Neural progenitor cell (in vitro differentiated cells): ENCODE data around the gene PGLYRP3. TPM values are rescaled to one million over a fixed set of nuclear protein-coding genes. Genes with fewer than 3 reads are reported as not detected.

Experiments
- DNase-seq: peaks from one replicate; pipeline ENCODE4 v3.0.0-alpha.2; 2016; ENCODE audit warnings: low spot score
- H2AFZ ChIP-seq: fragments of 200-600 bp; sonication (generic); replicated peaks from 2 replicates; pipeline ENCODE4 v1.6.1; 2016; ENCODE audit warnings: antibody characterized with exemption
- H3F3A ChIP-seq: fragments of 200-600 bp; sonication (generic); 2 replicates; pipeline ENCODE4 v1.6.1; 2016; ENCODE audit warnings: antibody characterized with exemption, low read depth
- H3K27ac ChIP-seq: fragments of 200-600 bp; sonication (generic); 2 replicates; pipeline ENCODE4 v1.5.1; 2016; ENCODE audit warnings: mild to moderate bottlenecking
- H3K27me3 ChIP-seq: fragments of 200-600 bp; sonication (generic); 2 replicates; pipeline ENCODE4 v1.6.1; 2016; ENCODE audit warnings: mild to moderate bottlenecking, moderate library complexity
- H3K36me3 ChIP-seq: fragments of 200-600 bp; sonication (generic); 2 replicates; pipeline ENCODE4 v1.5.1; 2016
- H3K4me1 ChIP-seq: fragments of 200-600 bp; sonication (generic); 2 replicates; pipeline ENCODE4 v1.6.1; 2016; ENCODE audit warnings: mixed run types
- H3K4me2 ChIP-seq: fragments of 200-600 bp; sonication (generic); 2 replicates; pipeline ENCODE4 v1.6.1; 2016
- H3K4me3 ChIP-seq: fragments of 200-600 bp; sonication (generic); 2 replicates; pipeline ENCODE4 v1.5.1; 2016
- H3K79me2 ChIP-seq: fragments of 200-600 bp; sonication (generic); 2 replicates; pipeline ENCODE4 v1.6.1; 2016; ENCODE audit warnings: low read depth
- H3K9ac ChIP-seq: fragments of 200-600 bp; sonication (generic); 2 replicates; pipeline ENCODE4 v1.6.1; 2016
- H3K9me3 ChIP-seq: fragments of 200-600 bp; sonication (generic); 2 replicates; pipeline ENCODE4 v1.5.1; 2016; ENCODE audit warnings: low read depth
- H4K20me1 ChIP-seq: fragments of 200-600 bp; sonication (generic); 2 replicates; pipeline ENCODE4 v1.6.1; 2016; ENCODE audit warnings: low read depth
- H3K27ac Mint-ChIP-seq: 3 replicates; pipeline ENCODE4 v1.8.0; 2021; ENCODE audit warnings: mixed read lengths
- H3K27me3 Mint-ChIP-seq: 2 replicates; pipeline ENCODE4 v1.8.0; 2022; ENCODE audit warnings: low read depth, mild to moderate bottlenecking, inconsistent platforms, moderate library complexity, mixed read lengths; ENCODE audit not compliant: insufficient read depth
- H3K36me3 Mint-ChIP-seq: 3 replicates; pipeline ENCODE4 v1.8.0; 2021; ENCODE audit warnings: mixed read lengths
- H3K4me1 Mint-ChIP-seq: 3 replicates; pipeline ENCODE4 v1.8.0; 2021; ENCODE audit warnings: mixed read lengths
- H3K4me3 Mint-ChIP-seq: 3 replicates; pipeline ENCODE4 v1.8.0; 2021; ENCODE audit warnings: mild to moderate bottlenecking, moderate library complexity, mixed read lengths
- H3K9me3 Mint-ChIP-seq: 3 replicates; pipeline ENCODE4 v1.8.0; 2020; ENCODE audit warnings: mixed read lengths
- EZH2 ChIP-seq: fragments of 200-600 bp; sonication (generic); IDR thresholded peaks from 2 replicates; pipeline ENCODE4 v1.6.1; 2017; ENCODE audit warnings: antibody characterized with exemption, mild to moderate bottlenecking, moderate library complexity
- EZH2phosphoT487 ChIP-seq: fragments of 200-600 bp; sonication (generic); IDR thresholded peaks from 2 replicates; pipeline ENCODE4 v1.6.1; 2017; ENCODE audit warnings: antibody characterized with exemption
- total RNA-seq: library from RNA; depleted of rRNA; stranded (reverse); fragments of >200 nt; gene quantifications from 2 replicates; pipeline ENCODE4 v1.2.3, GENCODE V29; 2015; ENCODE audit warnings: low replicate concordance
- TF ChIP-seq, protein P1 (sequence below): fragments of 200-600 bp; sonication (generic); IDR thresholded peaks from 2 replicates; pipeline ENCODE4 v1.5.1; 2017; ENCODE audit warnings: antibody characterized with exemption, mild to moderate bottlenecking

Gene PGLYRP3
- total RNA-seq, 1 donor from 2014 or later = not detected

- DNase-seq = no peak
- Histone ChIP-seq H4K20me1 (no peaks in the 10 kb centered on the region), H3K9ac (no peak overlapping the region), H3K9me3 (no peaks in the 10 kb centered on the region), H3K4me3 (no peak overlapping the region), H3K27me3 (peaks cover 11% of the 10 kb centered on the region), H3K4me1 (no peaks in the 10 kb centered on the region), H3K4me2 (no peak overlapping the region), H3K36me3 (no peaks in the 10 kb centered on the region), H3F3A (no peaks in the 10 kb centered on the region), H2AFZ (no peak overlapping the region), H3K27ac (no peak overlapping the region), H3K79me2 (no peaks in the 10 kb centered on the region)
- Mint-ChIP-seq H3K4me1 (no peaks in the 10 kb centered on the region), H3K4me3 (no peak overlapping the region), H3K36me3 (no peaks in the 10 kb centered on the region), H3K27me3 (peaks cover 12% of the 10 kb centered on the region), H3K27ac (no peak overlapping the region), H3K9me3 (no peaks in the 10 kb centered on the region)
- TF ChIP-seq EZH2 (no peak), EZH2phosphoT487 (no peak)
- TF ChIP-seq, protein P1, sequence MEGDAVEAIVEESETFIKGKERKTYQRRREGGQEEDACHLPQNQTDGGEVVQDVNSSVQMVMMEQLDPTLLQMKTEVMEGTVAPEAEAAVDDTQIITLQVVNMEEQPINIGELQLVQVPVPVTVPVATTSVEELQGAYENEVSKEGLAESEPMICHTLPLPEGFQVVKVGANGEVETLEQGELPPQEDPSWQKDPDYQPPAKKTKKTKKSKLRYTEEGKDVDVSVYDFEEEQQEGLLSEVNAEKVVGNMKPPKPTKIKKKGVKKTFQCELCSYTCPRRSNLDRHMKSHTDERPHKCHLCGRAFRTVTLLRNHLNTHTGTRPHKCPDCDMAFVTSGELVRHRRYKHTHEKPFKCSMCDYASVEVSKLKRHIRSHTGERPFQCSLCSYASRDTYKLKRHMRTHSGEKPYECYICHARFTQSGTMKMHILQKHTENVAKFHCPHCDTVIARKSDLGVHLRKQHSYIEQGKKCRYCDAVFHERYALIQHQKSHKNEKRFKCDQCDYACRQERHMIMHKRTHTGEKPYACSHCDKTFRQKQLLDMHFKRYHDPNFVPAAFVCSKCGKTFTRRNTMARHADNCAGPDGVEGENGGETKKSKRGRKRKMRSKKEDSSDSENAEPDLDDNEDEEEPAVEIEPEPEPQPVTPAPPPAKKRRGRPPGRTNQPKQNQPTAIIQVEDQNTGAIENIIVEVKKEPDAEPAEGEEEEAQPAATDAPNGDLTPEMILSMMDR = no peak
Measured at GRCh38 chr1:153346077-153346723, 33.4 kb upstream of the PGLYRP3 start.

DNA sequence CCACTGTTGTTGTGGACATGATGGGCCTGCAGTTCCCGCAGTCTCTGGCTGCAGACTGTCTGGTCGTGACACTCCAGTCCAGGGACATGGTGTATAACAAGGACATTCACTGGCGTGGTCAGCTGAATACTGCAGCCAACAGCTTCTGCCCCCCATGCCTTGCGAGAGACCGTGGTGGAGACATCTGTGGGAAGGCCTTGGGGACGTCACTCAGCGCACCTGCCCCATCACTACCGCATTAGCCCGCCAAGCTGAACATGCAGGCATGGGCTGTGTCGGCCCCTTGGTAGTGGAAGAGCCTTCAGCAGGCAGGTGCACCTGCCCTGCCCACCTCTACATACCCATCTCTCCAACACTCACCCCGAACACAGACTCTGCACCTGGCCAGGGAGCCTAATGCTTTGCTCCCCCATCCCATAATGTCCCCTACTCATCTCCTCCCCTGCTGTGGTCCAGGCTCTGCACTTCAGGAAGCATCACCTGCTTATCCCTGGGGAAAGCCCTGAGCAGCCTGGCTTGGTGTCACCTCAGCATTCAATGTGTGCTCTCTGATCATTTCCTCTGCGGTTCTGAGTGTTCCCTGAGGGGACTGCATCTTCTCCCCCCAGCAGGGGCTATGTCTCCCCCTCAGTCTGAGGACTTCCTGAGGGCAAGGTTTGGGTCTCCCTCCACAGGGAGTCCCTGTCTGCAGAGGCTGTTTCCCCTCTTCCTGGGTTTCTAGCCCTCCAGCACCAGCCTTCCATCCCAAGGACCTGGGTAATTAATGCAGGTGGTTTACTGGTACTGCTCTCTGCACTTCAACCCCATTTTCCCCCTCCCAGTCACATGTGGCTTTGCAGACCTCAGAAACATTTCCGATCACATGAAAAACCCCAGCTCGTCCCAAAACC is 32.7 kb upstream of the PGLYRP3 start:
- H4K20me1 ChIP-seq = no peaks in the 10 kb centered on the region
- H3K9ac ChIP-seq = no peak overlapping the region
- H3K4me3 Mint-ChIP-seq = no peak overlapping the region
- H3K4me1 ChIP-seq = no peaks in the 10 kb centered on the region
- no peaks in the 10 kb centered on the region for H3K9me3 Mint-ChIP-seq
- no peaks in the 10 kb centered on the region for H3K79me2 ChIP-seq
- peaks cover 8% of the 10 kb centered on the region for H3K27me3 Mint-ChIP-seq
- no peaks in the 10 kb centered on the region for H3K36me3 Mint-ChIP-seq
- TF ChIP-seq, protein P1 = no peak
- TF ChIP-seq EZH2 = no peak
- TF ChIP-seq EZH2phosphoT487 = no peak
- peaks cover 4% of the 10 kb centered on the region for H3K27me3 ChIP-seq
- H3K27ac ChIP-seq = no peak overlapping the region
- no peaks in the 10 kb centered on the region for H3F3A ChIP-seq
- H3K36me3 ChIP-seq = no peaks in the 10 kb centered on the region
- no peaks in the 10 kb centered on the region for H3K4me1 Mint-ChIP-seq
- H3K27ac Mint-ChIP-seq = no peak overlapping the region
- H3K4me3 ChIP-seq = no peak overlapping the region
- no peaks in the 10 kb centered on the region for H3K9me3 ChIP-seq
- no peak for DNase-seq
- no peak overlapping the region for H3K4me2 ChIP-seq
- no peak overlapping the region for H2AFZ ChIP-seq

- no peaks in the 10 kb centered on the region for H3K9me3 ChIP-seq
- no peaks in the 10 kb centered on the region for H3K27me3 ChIP-seq
- Mint-ChIP-seq H3K27ac (no peak overlapping the region), H3K36me3 (no peaks in the 10 kb centered on the region), H3K4me3 (no peak overlapping the region), H3K27me3 (peaks cover 6% of the 10 kb centered on the region), H3K4me1 (no peaks in the 10 kb centered on the region), H3K9me3 (no peaks in the 10 kb centered on the region)
- no peak overlapping the region for H3K4me2 ChIP-seq
- no peaks in the 10 kb centered on the region for H3F3A ChIP-seq
- TF ChIP-seq EZH2phosphoT487 (no peak), EZH2 (no peak)
- TF ChIP-seq, protein P1 = no peak
- no peaks in the 10 kb centered on the region for H3K79me2 ChIP-seq
- no peaks in the 10 kb centered on the region for H4K20me1 ChIP-seq
- H3K9ac ChIP-seq = no peak overlapping the region
- H3K27ac ChIP-seq = no peak overlapping the region
- DNase-seq = no peak
- H3K36me3 ChIP-seq = no peaks in the 10 kb centered on the region
- no peak overlapping the region for H3K4me3 ChIP-seq
- H3K4me1 ChIP-seq = no peaks in the 10 kb centered on the region
- H2AFZ ChIP-seq = no peak overlapping the region
Measured at GRCh38 chr1:153344718-153345025, 31.9 kb upstream of the PGLYRP3 start.
